C4-2B (cell line): Measurements from ENCODE around the gene ALKBH5.

Source experiments
- H3K27ac ChIP-seq: fragments of 450-650 bp; 2 replicates; pipeline ENCODE4 v1.5.1; 2017
- ZFX ChIP-seq: fragments of 450-650 bp; IDR thresholded peaks from 2 replicates; pipeline ENCODE4 v1.6.1; 2017
- TF ChIP-seq, protein P1 (sequence below): fragments of 450-650 bp; conservative IDR thresholded peaks from 2 replicates; pipeline ENCODE4 v1.5.1; 2017; ENCODE audit warnings: mild to moderate bottlenecking

ALKBH5 gene

DNA sequence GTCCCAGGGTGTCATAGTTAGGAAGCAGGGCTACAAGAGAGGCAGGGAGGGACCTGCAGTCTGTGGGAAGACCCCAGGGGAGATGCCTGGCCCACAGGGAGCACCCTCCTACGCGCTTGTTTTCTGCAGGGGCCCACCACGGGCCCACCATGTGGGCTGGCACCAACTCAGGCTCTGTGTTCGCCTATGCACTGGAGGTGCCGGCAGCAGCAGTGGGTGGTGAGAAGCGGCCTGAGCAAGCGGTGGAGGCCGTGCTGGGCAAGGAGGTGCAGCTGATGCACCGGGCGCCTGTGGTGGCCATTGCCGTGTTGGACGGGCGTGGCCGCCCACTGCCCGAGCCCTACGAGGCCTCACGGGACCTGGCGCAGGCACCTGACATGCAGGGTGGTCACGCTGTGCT lies 56.8 kb downstream of the ALKBH5 start:
- no peak overlapping the region for H3K27ac ChIP-seq
- TF ChIP-seq ZFX: no peak
- TF ChIP-seq, protein P1, sequence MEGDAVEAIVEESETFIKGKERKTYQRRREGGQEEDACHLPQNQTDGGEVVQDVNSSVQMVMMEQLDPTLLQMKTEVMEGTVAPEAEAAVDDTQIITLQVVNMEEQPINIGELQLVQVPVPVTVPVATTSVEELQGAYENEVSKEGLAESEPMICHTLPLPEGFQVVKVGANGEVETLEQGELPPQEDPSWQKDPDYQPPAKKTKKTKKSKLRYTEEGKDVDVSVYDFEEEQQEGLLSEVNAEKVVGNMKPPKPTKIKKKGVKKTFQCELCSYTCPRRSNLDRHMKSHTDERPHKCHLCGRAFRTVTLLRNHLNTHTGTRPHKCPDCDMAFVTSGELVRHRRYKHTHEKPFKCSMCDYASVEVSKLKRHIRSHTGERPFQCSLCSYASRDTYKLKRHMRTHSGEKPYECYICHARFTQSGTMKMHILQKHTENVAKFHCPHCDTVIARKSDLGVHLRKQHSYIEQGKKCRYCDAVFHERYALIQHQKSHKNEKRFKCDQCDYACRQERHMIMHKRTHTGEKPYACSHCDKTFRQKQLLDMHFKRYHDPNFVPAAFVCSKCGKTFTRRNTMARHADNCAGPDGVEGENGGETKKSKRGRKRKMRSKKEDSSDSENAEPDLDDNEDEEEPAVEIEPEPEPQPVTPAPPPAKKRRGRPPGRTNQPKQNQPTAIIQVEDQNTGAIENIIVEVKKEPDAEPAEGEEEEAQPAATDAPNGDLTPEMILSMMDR: no peak

GRCh38 chr17:18241229-18241871 lies 57.7 kb downstream of the ALKBH5 start:
- no peak overlapping the region for H3K27ac ChIP-seq
- TF ChIP-seq ZFX: no peak
- TF ChIP-seq, protein P1: no peak

- no peak overlapping the region for H3K27ac ChIP-seq
- TF ChIP-seq, protein P1: no peak
- TF ChIP-seq ZFX: no peak
Observed at GRCh38 chr17:18245038-18245776, 61.6 kb downstream of the ALKBH5 start.

- H3K27ac ChIP-seq: no peak overlapping the region
- TF ChIP-seq, protein P1: no peak
- no peak for TF ChIP-seq ZFX
Observed at GRCh38 chr17:18246109-18246725, 62.6 kb downstream of the ALKBH5 start.

GRCh38 chr17:18246880-18247612 lies 63.4 kb downstream of the ALKBH5 start:
- H3K27ac ChIP-seq: no peak overlapping the region
- TF ChIP-seq, protein P1: no peak
- no peak for TF ChIP-seq ZFX

DNA sequence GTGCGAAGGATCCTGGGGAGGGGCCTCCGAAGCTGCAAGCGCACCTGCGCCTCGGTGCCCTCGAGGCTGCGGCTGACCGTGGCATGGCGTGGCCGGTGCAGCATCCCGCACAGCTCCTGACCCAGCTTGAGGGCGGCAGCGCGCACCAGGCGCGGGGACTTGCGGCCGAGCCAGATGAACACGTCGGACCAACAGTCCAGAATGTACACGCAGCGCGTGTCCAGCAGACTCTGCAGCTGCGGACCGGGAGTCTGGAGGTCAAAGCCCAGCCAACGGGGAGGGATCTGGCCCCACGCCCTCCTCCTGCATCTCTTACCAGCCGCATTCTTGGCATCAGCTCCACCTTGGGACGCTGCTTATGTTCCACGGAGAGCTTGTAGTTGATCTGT lies 64.0 kb downstream of the ALKBH5 start:
- no peak for TF ChIP-seq ZFX
- TF ChIP-seq, protein P1: no peak
- H3K27ac ChIP-seq: no peak overlapping the region
